HG03066 (cell line): Measurements from ENCODE around the gene SURF6.

Experiments used
- ATAC-seq: cut with Tn5 transposase; IDR thresholded peaks from one replicate; pipeline ENCODE4 v1.9.1; 2021; ENCODE audit warnings: low read depth; ENCODE audit not compliant: unreplicated experiment

SURF6 gene

GRCh38 chr9:133368249-133368881 is 32.4 kb upstream of the SURF6 start:
- no peak for ATAC-seq

- ATAC-seq, result no peak
These were observed 31.8 kb upstream of the SURF6 start for GRCh38 chr9:133367778-133368177.

GRCh38 chr9:133367221-133367620 is 31.2 kb upstream of the SURF6 start:
- no peak for ATAC-seq

- ATAC-seq, result no peak
These were observed 30.4 kb upstream of the SURF6 start for GRCh38 chr9:133366435-133366834.

GRCh38 chr9:133362359-133363044 is 26.5 kb upstream of the SURF6 start:
- no peak for ATAC-seq

- no peak for ATAC-seq
These were observed 25.6 kb upstream of the SURF6 start for GRCh38 chr9:133361507-133362092.

GRCh38 chr9:133360400-133361393 is 24.7 kb upstream of the SURF6 start:
- ATAC-seq, result no peak

- ATAC-seq, result no peak
These were observed 23.6 kb upstream of the SURF6 start for GRCh38 chr9:133359399-133360175.

- ATAC-seq, result no peak
These were observed 21.7 kb upstream of the SURF6 start for GRCh38 chr9:133357656-133358055.

GRCh38 chr9:133356391-133357091 is 20.6 kb upstream of the SURF6 start, which contains the start of the genes SURF1 and SURF2:
TSS of gene SURF1 (minus strand) at chr9:133356487. CDS start at chr9:133356453, 34 bp downstream.
TSS of gene SURF2 (plus strand) at chr9:133356550. CDS start at chr9:133356593, 43 bp downstream.
- ATAC-seq, result peak; percentile 68

GRCh38 chr9:133355881-133356357 is 19.9 kb upstream of the SURF6 start:
- peak; percentile 28 for ATAC-seq

- no peak for ATAC-seq
These were observed 18.8 kb upstream of the SURF6 start for GRCh38 chr9:133354766-133355165.

GRCh38 chr9:133353548-133353947 is 17.6 kb upstream of the SURF6 start:
- no peak for ATAC-seq

- no peak for ATAC-seq
These were observed 16.8 kb upstream of the SURF6 start for GRCh38 chr9:133352635-133353340.

GRCh38 chr9:133351908-133352634 is 16.1 kb upstream of the SURF6 start:
- no peak for ATAC-seq

GRCh38 chr9:133351526-133351907 is 15.5 kb upstream of the SURF6 start:
- no peak for ATAC-seq

- no peak for ATAC-seq
These were observed 14.1 kb upstream of the SURF6 start for GRCh38 chr9:133349965-133350616.
